PFSK-1 (cell line): Measurements from ENCODE around the gene CD82.

Experiments
- POLR2AphosphoS5 ChIP-seq: IDR thresholded peaks from 2 replicates; pipeline ENCODE4 v1.6.1; 2012; ENCODE audit warnings: low read depth, mild to moderate bottlenecking, control low read depth, low read length, moderate library complexity
- SIN3A ChIP-seq: IDR thresholded peaks from 2 replicates; pipeline ENCODE4 v1.6.1; 2012; ENCODE audit warnings: mild to moderate bottlenecking, low read length, moderate library complexity, borderline replicate concordance; ENCODE audit not compliant: insufficient read depth
- TAF1 ChIP-seq: IDR thresholded peaks from 2 replicates; pipeline ENCODE4 v1.6.1; 2012; ENCODE audit warnings: low read length, control low read depth, borderline replicate concordance; ENCODE audit not compliant: insufficient read depth
- TF ChIP-seq, protein P1 (sequence below), 2 experiments: IDR thresholded peaks; 2 replicates each; pipeline versions ENCODE4 v1.6.1 to v1.8.0; 2011 to 2012; ENCODE audit warnings: low read depth in 2 of 2, low read length in 2 of 2, control low read depth in 1 of 2, inconsistent platforms in 1 of 2, mild to moderate bottlenecking in 1 of 2, moderate library complexity in 1 of 2; ENCODE audit not compliant: insufficient read depth in 1 of 2

DNA sequence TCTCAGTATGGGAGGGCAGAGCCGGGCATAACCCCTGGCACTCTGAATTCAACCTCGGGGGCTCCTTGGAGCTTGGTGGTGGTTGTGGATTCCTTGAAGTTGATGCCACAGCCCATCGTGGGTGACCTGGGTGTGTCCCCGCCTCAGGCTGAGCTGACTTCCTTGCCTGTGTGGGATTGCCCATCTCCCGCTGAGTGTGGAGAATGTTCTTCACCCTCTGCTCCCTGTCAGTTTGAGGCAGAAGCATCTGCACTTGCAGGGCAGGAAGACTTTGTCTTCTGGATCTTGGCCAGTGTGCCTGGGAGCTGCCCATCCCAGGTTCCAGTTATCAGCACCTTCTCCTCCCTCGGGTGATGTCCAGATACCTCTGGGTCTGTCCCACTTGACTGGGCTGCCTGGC, 25.3 kb downstream of the CD82 start:
- TF ChIP-seq, protein P1, sequence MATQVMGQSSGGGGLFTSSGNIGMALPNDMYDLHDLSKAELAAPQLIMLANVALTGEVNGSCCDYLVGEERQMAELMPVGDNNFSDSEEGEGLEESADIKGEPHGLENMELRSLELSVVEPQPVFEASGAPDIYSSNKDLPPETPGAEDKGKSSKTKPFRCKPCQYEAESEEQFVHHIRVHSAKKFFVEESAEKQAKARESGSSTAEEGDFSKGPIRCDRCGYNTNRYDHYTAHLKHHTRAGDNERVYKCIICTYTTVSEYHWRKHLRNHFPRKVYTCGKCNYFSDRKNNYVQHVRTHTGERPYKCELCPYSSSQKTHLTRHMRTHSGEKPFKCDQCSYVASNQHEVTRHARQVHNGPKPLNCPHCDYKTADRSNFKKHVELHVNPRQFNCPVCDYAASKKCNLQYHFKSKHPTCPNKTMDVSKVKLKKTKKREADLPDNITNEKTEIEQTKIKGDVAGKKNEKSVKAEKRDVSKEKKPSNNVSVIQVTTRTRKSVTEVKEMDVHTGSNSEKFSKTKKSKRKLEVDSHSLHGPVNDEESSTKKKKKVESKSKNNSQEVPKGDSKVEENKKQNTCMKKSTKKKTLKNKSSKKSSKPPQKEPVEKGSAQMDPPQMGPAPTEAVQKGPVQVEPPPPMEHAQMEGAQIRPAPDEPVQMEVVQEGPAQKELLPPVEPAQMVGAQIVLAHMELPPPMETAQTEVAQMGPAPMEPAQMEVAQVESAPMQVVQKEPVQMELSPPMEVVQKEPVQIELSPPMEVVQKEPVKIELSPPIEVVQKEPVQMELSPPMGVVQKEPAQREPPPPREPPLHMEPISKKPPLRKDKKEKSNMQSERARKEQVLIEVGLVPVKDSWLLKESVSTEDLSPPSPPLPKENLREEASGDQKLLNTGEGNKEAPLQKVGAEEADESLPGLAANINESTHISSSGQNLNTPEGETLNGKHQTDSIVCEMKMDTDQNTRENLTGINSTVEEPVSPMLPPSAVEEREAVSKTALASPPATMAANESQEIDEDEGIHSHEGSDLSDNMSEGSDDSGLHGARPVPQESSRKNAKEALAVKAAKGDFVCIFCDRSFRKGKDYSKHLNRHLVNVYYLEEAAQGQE (IDR thresholded peaks at IDR 0.05; ENCODE audit: insufficient read depth in 1 of 2, low read depth in 2 of 2, low read length in 2 of 2) = no peak
- TF ChIP-seq TAF1 (no peak), POLR2AphosphoS5 (no peak), SIN3A (no peak)
